HG03565 (cell line): ENCODE measurements around the gene DNAJA1.
"Not testable (repeated sequence)": the region's sequence is repeated elsewhere in the genome, so short reads cannot be mapped to it uniquely, and the experiment has no call there.

Experiments
- ATAC-seq: cut with Tn5 transposase; IDR thresholded peaks from one replicate; pipeline ENCODE4 v1.9.1; 2021; ENCODE audit warnings: mild to moderate bottlenecking, moderate library complexity; ENCODE audit not compliant: unreplicated experiment

The DNAJA1 gene

GRCh38 chr9:33080534-33080933 lies 55.5 kb downstream of the DNAJA1 start:
- ATAC-seq = no peak

- peak; percentile 32 for ATAC-seq
These were observed 56.2 kb downstream of the DNAJA1 start for GRCh38 chr9:33081128-33081851.

- ATAC-seq = no peak
These were observed 57.1 kb downstream of the DNAJA1 start for GRCh38 chr9:33082128-33082527.

GRCh38 chr9:33082538-33083326 lies 57.7 kb downstream of the DNAJA1 start:
- ATAC-seq = no peak

GRCh38 chr9:33085672-33086071 lies 60.6 kb downstream of the DNAJA1 start:
- ATAC-seq = not testable (repeated sequence)
